Stimulated activated CD4-positive, alpha-beta T cell treated with anti-CD3 and anti-CD28 coated beads, Interleukin-1b, Interleukin-23, amount 100 ng/mL, for 4 hours (primary cell): Measurements from ENCODE around the gene CAVIN2.
"Not testable (repeated sequence)": the region's sequence is repeated elsewhere in the genome, so short reads cannot be mapped to it uniquely, and the experiment has no call there.

Experiments used
- DNase-seq, 2 donors: peaks; one replicate each; pipeline ENCODE4 v3.0.0-alpha.2; 2020; ENCODE audit warnings: low read depth in 2 of 2

Gene CAVIN2

GRCh38 chr2:191800874-191801273 is 46.0 kb downstream of the CAVIN2 start:
- DNase-seq: no peak

- no peak for DNase-seq
Measured at GRCh38 chr2:191799526-191799925, 47.4 kb downstream of the CAVIN2 start.

DNA sequence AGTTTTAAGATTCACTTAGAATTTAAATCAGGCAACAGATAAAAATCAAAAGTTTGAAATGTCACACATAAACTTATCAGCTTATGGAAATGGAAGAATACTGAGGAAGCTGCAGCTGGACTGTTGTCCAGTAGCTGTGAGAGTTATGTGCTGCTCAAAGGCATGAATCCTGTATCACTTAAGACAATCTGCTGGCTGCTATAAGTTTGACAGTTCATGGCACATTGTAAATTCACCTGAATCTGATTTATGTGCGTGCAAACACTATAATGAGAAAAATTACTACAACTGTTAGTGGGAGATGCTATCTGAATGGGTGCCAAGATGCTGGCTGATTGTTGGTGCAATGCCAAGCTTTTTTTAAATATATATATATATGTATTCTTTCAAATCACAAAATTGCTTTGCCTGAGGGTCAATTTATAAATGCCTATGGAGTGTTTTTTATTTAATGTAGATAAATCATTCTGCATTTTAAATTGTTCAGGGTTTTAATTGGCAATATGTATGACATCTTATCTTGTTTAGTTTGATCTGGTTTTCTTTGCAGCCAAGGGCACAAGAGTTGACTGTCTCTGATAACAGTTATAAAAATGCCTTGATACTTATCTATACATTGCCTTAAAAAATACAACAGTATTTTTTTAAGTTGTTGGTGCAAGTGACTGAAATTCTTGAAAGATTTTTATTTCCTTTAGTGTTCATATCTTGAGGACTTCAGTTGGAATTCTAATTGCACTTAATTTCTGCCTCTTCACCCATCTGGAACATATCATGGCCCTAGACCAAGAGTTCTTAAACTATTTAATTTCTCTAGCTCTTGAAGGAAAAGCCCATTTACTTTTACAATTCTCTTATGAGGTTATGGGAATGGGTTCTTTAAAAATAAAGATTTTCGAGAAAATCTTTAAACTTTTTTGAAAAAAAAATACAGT is 48.7 kb downstream of the CAVIN2 start:
- no peak for DNase-seq

DNA sequence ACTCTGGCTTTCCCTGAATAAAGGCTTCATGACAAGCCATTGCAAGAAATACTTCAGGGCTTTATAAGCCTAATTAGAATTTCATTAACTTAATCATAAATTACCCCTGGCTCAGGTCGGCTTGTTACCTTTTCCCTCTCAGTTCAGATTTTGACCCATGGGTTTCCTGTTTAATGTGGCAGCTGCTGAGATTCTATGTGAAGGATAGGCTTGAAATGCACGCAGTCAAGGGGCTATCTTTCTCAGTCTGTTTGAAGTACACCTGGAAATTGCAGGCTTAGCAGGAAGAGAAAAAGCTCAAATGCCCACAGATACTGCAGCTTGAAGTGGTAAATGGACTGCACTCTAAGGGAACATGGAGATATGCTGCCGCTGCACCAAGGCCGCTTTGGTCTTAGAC is 49.4 kb downstream of the CAVIN2 start:
- no peak for DNase-seq

- no peak for DNase-seq
Measured at GRCh38 chr2:191795715-191796114, 51.2 kb downstream of the CAVIN2 start.

DNA sequence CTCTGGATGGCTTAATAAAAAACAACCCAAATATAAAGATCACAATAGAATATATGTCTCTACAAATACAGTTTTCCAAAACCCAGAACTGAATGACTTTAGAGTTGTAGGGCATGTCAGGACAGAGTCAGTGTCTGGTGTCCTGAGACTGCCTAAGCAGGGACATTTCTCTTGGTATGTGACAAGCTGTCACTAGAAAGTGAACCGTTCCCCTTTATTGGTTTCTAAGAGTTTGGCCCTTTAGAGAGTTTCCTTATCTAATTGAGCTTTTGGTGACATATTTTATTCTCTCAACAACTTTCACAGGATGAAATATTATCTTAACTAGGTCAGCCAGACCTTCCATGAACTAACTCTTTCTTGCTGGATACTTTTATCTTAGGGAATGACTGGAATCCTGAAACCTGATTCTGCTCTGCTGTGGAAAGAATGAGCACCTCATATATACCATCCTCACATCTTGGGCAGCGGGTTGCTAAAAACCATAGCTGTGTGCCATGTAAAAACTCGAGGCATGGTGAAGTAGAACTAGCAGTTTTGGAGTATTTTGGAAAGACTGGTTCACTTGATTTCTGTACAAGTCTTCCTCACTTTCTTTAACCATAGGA is 54.8 kb downstream of the CAVIN2 start:
- no peak for DNase-seq

- DNase-seq: no peak
Measured at GRCh38 chr2:191790737-191791136, 56.2 kb downstream of the CAVIN2 start.

DNA sequence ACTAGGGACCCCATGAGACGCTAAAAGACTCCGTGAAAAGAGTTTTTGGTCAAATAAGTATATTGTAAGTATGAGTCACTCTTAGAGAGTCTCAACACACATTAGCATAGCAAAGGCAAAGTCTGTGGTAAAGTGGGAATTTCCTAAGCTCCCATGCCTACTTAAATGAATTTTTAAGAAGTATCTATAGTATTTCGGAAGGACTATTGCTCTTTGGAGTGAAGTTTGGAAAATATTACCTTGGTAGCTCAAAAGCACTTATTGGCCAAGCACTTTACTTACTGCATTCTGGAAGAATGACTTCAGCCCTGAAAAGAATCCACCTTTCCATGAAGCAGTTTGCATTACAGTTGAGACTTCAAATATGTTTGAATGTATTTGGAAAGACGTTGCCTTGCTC is 57.1 kb downstream of the CAVIN2 start:
- no peak for DNase-seq

- DNase-seq: no peak
Measured at GRCh38 chr2:191786694-191787093, 60.2 kb downstream of the CAVIN2 start.

GRCh38 chr2:191785651-191786050 is 61.2 kb downstream of the CAVIN2 start:
- not testable (repeated sequence) for DNase-seq
